Mesenteric fat pad (tissue), 1 donor: ENCODE results near the gene COX6A2. TPM values are rescaled to one million over a fixed set of nuclear protein-coding genes. Genes with fewer than 3 reads are reported as not detected.

Experiments
- total RNA-seq: library from RNA; stranded (reverse); fragmentation: NEBNext Ultra II Directional; extraction: Animal tissue kit (Norgen Biotek cat#: 25700); gene quantifications from one replicate; pipeline ENCODE4 v1.2.1, GENCODE V29; 2021
- donor health status: DM: yes; HTN: yes; CAD: no.

The COX6A2 gene
- total RNA-seq, 1 donor from 2014 or later = not detected

Other genes with a start within 250 kb of the COX6A2 start
- 224 TPM for gene FUS, start 248.2 kb downstream of the COX6A2 start, total RNA-seq
- 22.4 TPM for gene PYCARD, start 225.6 kb downstream of the COX6A2 start, total RNA-seq
- gene TRIM72, start 214.2 kb downstream of the COX6A2 start, total RNA-seq = 0.03 TPM
- gene PYDC1, start 211.2 kb downstream of the COX6A2 start, total RNA-seq = not detected
- 35.1 TPM for gene ITGAM, start 168.4 kb downstream of the COX6A2 start, total RNA-seq
- gene ITGAX, start 73.2 kb downstream of the COX6A2 start, total RNA-seq = 36.4 TPM
- 0.39 TPM for gene ITGAD, start 35.0 kb downstream of the COX6A2 start, total RNA-seq
- gene ZNF843, start 14.4 kb upstream of the COX6A2 start, total RNA-seq = 0.84 TPM
- gene ARMC5, start 31.1 kb upstream of the COX6A2 start, total RNA-seq = 8.5 TPM
- gene TGFB1I1, start 43.8 kb upstream of the COX6A2 start, total RNA-seq = 34.7 TPM
- gene SLC5A2, start 54.8 kb upstream of the COX6A2 start, total RNA-seq = not detected
- gene RUSF1, start 80.0 kb upstream of the COX6A2 start, total RNA-seq = 36.0 TPM
- gene AHSP, start 99.5 kb upstream of the COX6A2 start, total RNA-seq = not detected